ENCODE data around the gene ALX4. TPM values are rescaled to one million over a fixed set of nuclear protein-coding genes. Genes with fewer than 3 reads are reported as not detected.

ALX4 gene
- total RNA-seq, 1 experiment from 2014 or later, result not detected

GRCh38 chr11:44269369-44270351 lies 40.3 kb downstream of the ALX4 start:
- BruUV-seq (replicated peaks), result no TSS peak
- Mint-ChIP-seq H3K9me3 (ENCODE audit: unreplicated experiment) (no peaks in the 10 kb centered on the region), H3K27me3 (ENCODE audit: insufficient read depth, unreplicated experiment) (no peaks in the 10 kb centered on the region), H3K27ac (ENCODE audit: low read depth, unreplicated experiment) (no peak overlapping the region), H3K4me1 (ENCODE audit: insufficient read depth, unreplicated experiment) (no peaks in the 10 kb centered on the region), H3K4me3 (ENCODE audit: unreplicated experiment) (no peak overlapping the region), H3K36me3 (ENCODE audit: insufficient read depth, unreplicated experiment) (no peaks in the 10 kb centered on the region)
- no peak for DNase-seq (ENCODE audit: unreplicated experiment)
- ChIA-PET POLR2A (interaction anchor here (0.6 kb wide), 1 partner anchor 55 kb away, joined by 3 read pairs; no protein-coding TSS in a partner anchor), CTCF (interaction anchor here (0.7 to 4.3 kb wide), 4 partner anchors 17 to 729 kb away, joined by 3 to 14 read pairs (median 3); no protein-coding TSS in a partner anchor)
- intact Hi-C loops (cut with micrococcal nuclease), result no loop called here
- TF ChIP-seq, protein P1, sequence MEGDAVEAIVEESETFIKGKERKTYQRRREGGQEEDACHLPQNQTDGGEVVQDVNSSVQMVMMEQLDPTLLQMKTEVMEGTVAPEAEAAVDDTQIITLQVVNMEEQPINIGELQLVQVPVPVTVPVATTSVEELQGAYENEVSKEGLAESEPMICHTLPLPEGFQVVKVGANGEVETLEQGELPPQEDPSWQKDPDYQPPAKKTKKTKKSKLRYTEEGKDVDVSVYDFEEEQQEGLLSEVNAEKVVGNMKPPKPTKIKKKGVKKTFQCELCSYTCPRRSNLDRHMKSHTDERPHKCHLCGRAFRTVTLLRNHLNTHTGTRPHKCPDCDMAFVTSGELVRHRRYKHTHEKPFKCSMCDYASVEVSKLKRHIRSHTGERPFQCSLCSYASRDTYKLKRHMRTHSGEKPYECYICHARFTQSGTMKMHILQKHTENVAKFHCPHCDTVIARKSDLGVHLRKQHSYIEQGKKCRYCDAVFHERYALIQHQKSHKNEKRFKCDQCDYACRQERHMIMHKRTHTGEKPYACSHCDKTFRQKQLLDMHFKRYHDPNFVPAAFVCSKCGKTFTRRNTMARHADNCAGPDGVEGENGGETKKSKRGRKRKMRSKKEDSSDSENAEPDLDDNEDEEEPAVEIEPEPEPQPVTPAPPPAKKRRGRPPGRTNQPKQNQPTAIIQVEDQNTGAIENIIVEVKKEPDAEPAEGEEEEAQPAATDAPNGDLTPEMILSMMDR (IDR thresholded peaks at IDR 0.05; ENCODE audit: unreplicated experiment), result no peak

- CTCF ChIA-PET, result interaction anchor here (0.7 to 1.4 kb wide), 3 partner anchors 134 to 731 kb away, joined by 3 read pairs; no protein-coding TSS in a partner anchor
- no peaks in the 10 kb centered on the region for H3K27me3 Mint-ChIP-seq (ENCODE audit: insufficient read depth, unreplicated experiment)
Observed at GRCh38 chr11:44268614-44269080, 41.3 kb downstream of the ALX4 start.

DNA sequence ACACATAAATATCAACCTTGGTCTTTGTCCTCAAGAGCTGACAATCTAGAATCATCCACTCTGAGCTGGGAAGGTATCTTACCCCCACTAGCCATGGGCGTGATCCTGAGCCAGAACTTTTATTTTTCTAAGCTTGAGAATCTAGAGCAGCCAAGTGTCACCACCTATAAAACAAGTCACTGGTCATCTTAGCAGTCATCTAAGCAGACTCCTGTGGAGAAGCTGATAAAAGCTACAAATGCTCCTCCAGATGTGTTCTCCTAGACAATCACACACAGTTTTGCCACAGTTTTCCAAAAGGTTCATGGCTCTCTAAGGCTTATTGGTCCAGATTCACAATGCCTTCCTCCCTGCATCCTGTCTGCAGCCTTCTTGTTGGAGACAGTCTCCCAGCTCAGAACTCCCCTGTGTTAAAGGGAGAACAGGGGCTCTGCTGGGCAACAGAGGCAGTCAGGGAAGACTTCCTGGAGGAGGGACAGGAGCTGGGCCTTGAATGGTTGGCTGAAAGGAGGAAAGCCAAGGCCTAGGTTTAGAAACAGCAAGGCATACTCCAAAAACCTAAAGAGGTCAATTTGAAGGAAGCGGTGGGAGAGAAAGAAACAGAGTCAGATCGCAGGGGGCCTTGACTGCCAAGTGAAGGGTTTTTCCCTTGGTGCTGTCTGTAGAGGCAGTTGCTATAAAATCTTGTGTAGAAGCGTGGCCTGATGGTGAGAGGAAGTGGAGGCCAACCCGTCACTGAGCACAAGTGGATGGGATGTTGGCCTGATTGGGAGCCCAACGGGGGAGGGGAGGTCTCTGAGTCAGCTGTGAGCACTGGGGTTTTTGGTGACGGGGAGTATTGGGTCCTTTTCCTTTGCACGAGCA lies 42.0 kb downstream of the ALX4 start:
- TF ChIP-seq, protein P1 (IDR thresholded peaks at IDR 0.05; ENCODE audit: unreplicated experiment), result no peak
- Mint-ChIP-seq H3K4me3 (ENCODE audit: unreplicated experiment) (no peak overlapping the region), H3K27ac (ENCODE audit: low read depth, unreplicated experiment) (no peak overlapping the region), H3K9me3 (ENCODE audit: unreplicated experiment) (no peaks in the 10 kb centered on the region), H3K27me3 (ENCODE audit: insufficient read depth, unreplicated experiment) (no peaks in the 10 kb centered on the region), H3K36me3 (ENCODE audit: insufficient read depth, unreplicated experiment) (no peaks in the 10 kb centered on the region), H3K4me1 (ENCODE audit: insufficient read depth, unreplicated experiment) (no peaks in the 10 kb centered on the region)
- CTCF ChIA-PET, result interaction anchor here (0.6 to 2.1 kb wide), 4 partner anchors 18 to 174 kb away, joined by 3 to 5 read pairs (median 3); no protein-coding TSS in a partner anchor
- BruUV-seq (replicated peaks), result no TSS peak
- no peak for DNase-seq (ENCODE audit: unreplicated experiment)
- POLR2A ChIA-PET, result interaction anchor here (0.9 kb wide), 1 partner anchor 15 kb away, joined by 3 read pairs; no protein-coding TSS in a partner anchor
- intact Hi-C loops (cut with micrococcal nuclease), result no loop called here

More at GRCh38 chr11:44268614-44269080, 41.3 kb downstream of the ALX4 start:
- no TSS peak for BruUV-seq (replicated peaks)
- Mint-ChIP-seq H3K27ac (ENCODE audit: low read depth, unreplicated experiment) (no peak overlapping the region), H3K36me3 (ENCODE audit: insufficient read depth, unreplicated experiment) (no peaks in the 10 kb centered on the region), H3K4me1 (ENCODE audit: insufficient read depth, unreplicated experiment) (no peaks in the 10 kb centered on the region), H3K4me3 (ENCODE audit: unreplicated experiment) (no peak overlapping the region), H3K9me3 (ENCODE audit: unreplicated experiment) (no peaks in the 10 kb centered on the region)
- TF ChIP-seq, protein P1 (IDR thresholded peaks at IDR 0.05; ENCODE audit: unreplicated experiment), result no peak
- intact Hi-C loops (cut with micrococcal nuclease), result no loop called here
- no peak for DNase-seq (ENCODE audit: unreplicated experiment)
- POLR2A ChIA-PET, result interaction anchor here (0.6 kb wide), 1 partner anchor 54 kb away, joined by 3 read pairs; no protein-coding TSS in a partner anchor

All from MCF 10A (cell line).